ENCODE data around the gene SLC35F4. TPM values are rescaled to one million over a fixed set of nuclear protein-coding genes. Genes with fewer than 3 reads are reported as not detected.

Gene SLC35F4
- total and polyA plus RNA-seq, 10 of the 15 experiments (the other 5 are each of a cell fraction or from before 2014, with no cell fraction given): 0.06 to 0.30 TPM; not detected in 8

GRCh38 chr14:57869617-57870016 is 3.7 kb upstream of the SLC35F4 start:
- ChIA-PET RAD21 (ENCODE audit: unreplicated experiment) (interaction anchor here (1.1 to 3.1 kb wide), 4 partner anchors 15 to 384 kb away, joined by 3 to 23 read pairs (median 8); no protein-coding TSS in a partner anchor), SMC1A (ENCODE audit: uncharacterized antibody, unreplicated experiment) (interaction anchor here (0.9 to 1.2 kb wide), 2 partner anchors 157 to 158 kb away, joined by 3 to 4 read pairs; no protein-coding TSS in a partner anchor), CTCF (interaction anchor here (2.9 to 5.1 kb wide), 3 partner anchors 177 to 337 kb away, joined by 14 to 66 read pairs (median 27); no protein-coding TSS in a partner anchor), POLR2A (no interaction called here)
- no peak overlapping the region for H3K9ac ChIP-seq (ENCODE audit: control insufficient read depth, insufficient read depth, low read length)
- no peaks in the 10 kb centered on the region for H3K79me2 ChIP-seq (ENCODE audit: control insufficient read depth, insufficient read depth, low read length)
- in situ Hi-C loops (cut with MboI): no loop called here
- H3K4me1 ChIP-seq (ENCODE audit: control insufficient read depth, insufficient read depth, low read length): no peaks in the 10 kb centered on the region
- H3K27ac ChIP-seq (ENCODE audit: control insufficient read depth, insufficient read depth): no peak overlapping the region
- DNase-seq (ENCODE audit: low read depth, low spot score) (no peak), ATAC-seq (no peak), FAIRE-seq (no peak)
- H2AFZ ChIP-seq (ENCODE audit: control insufficient read depth, low read depth, low read length): no peak overlapping the region
- no TSS peak for BruUV-seq (replicated peaks)
- TF ChIP-seq HDGF (IDR thresholded peaks at IDR 0.05) (no peak), BHLHE40 (IDR thresholded peaks at IDR 0.05; ENCODE audit: borderline replicate concordance in 1 of 2, low read depth in 2 of 2, low read length in 1 of 2) (no peak), ZBTB4 (CRISPR knock-in tag; IDR thresholded peaks at IDR 0.05) (no peak)
- H3K36me3 ChIP-seq (ENCODE audit: control insufficient read depth in 2 of 2, insufficient read depth in 2 of 2, low read length in 1 of 2): no peaks in the 10 kb centered on the region
- no peaks in the 10 kb centered on the region for H3K9me3 ChIP-seq (replicated peaks; ENCODE audit: control insufficient read depth, insufficient read depth, low read length)
- intact Hi-C loops (cut with micrococcal nuclease; ENCODE audit: unreplicated experiment): loop anchor here (2.0 kb wide), 1 partner anchor 383 kb away; no protein-coding TSS in a partner anchor
- no peak overlapping the region for H3K4me2 ChIP-seq (ENCODE audit: control insufficient read depth, insufficient read depth)
- H3K27me3 ChIP-seq (replicated peaks in 1 of 2; ENCODE audit: control insufficient read depth in 2 of 2, insufficient read depth in 2 of 2, low read length in 1 of 2): no peaks in the 10 kb centered on the region; a peak in 1 of 4 replicates
- no peaks in the 10 kb centered on the region for H4K20me1 ChIP-seq (ENCODE audit: control insufficient read depth, insufficient read depth)
- H3K4me3 ChIP-seq: no peak overlapping the region
